Testis (tissue), 2 donors: ENCODE data around the gene CARS1.

Experiments used
- POLR2A ChIP-seq: fragments of 450-650 bp; IDR thresholded peaks from one replicate; pipeline ENCODE4 v1.6.1; 2017; ENCODE audit warnings: antibody characterized with exemption, mild to moderate bottlenecking, moderate library complexity
- TF ChIP-seq, protein P1 (sequence below), 3 experiments: fragments of 450-650 bp in 2 of 3; fragments of 200-600 bp in 1 of 3; sonication (generic) in 1 of 3; IDR thresholded peaks; one replicate each; pipeline ENCODE4 v1.5.1; 2016 to 2019; ENCODE audit warnings: antibody characterized with exemption in 3 of 3, mild to moderate bottlenecking in 2 of 3, moderate library complexity in 1 of 3

DNA sequence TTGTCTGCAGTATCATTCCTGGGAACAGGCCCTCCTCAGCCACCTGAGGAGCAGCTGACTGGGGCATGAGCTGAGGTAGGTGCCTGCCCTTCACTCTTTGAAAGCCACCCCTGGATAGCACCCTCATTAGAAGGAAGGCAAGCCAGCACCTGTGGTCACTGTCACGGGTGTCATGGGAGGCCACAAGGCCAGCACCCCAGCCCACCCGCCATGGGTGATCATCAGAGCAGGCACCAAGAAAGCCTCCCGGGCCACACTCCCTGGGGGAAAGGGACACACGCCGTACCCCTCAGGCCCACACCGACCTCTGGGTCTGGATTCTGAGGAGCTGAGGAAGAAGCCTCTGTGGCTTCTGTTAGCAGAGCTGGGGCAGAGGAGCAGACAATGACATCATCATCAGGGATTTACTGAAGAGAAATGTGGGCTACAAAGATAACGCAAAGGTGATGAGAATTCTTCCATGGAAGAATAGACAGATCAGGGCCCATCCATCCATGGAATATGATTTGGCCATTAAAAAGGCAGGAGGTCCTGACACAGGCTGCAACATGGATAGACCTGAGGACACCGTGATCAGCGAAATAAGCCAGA is 48.4 kb downstream of the CARS1 start:
- TF ChIP-seq, protein P1, sequence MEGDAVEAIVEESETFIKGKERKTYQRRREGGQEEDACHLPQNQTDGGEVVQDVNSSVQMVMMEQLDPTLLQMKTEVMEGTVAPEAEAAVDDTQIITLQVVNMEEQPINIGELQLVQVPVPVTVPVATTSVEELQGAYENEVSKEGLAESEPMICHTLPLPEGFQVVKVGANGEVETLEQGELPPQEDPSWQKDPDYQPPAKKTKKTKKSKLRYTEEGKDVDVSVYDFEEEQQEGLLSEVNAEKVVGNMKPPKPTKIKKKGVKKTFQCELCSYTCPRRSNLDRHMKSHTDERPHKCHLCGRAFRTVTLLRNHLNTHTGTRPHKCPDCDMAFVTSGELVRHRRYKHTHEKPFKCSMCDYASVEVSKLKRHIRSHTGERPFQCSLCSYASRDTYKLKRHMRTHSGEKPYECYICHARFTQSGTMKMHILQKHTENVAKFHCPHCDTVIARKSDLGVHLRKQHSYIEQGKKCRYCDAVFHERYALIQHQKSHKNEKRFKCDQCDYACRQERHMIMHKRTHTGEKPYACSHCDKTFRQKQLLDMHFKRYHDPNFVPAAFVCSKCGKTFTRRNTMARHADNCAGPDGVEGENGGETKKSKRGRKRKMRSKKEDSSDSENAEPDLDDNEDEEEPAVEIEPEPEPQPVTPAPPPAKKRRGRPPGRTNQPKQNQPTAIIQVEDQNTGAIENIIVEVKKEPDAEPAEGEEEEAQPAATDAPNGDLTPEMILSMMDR (IDR thresholded peaks at IDR 0.05): no peak
- TF ChIP-seq POLR2A: no peak
